ENCODE measurements around the gene EYA2. TPM values are rescaled to one million over a fixed set of nuclear protein-coding genes. Genes with fewer than 3 reads are reported as not detected.

Gene EYA2
- total and polyA plus RNA-seq, 2 of the 4 experiments (the other 2 are of a cell fraction) = 2.3 to 5.4 TPM

DNA sequence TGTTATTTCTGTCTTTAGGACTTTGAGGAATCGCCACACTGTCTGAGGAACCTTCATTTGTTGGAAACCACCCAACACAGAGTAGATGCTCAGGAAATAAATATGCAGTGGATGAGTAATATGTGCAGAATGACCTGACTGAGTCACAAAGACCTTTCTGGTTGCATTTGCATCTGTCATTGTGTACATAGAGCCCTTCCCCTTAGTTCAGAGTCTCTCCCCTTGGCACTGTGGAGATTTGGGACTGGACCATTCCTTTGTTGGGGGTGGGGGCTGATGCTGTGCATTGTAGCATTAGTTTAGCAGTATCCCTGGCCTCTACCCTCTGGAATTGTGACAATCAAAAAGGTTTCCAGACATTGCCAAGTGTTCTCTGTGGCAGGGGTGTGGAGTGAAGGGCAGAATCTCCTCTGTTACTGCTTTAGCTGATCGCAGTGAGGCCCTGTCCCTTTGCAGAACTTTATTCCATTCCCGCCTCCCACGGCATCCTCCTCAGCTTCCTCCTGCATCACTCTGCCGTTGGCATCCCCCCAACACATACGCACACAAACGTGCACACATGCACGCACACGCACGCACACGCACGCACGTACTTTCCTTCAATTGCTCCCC, 64.5 kb downstream of the EYA2 start:
- peaks cover 3% of the 10 kb centered on the region; the same call in 1 of the 2 replicates for H4K20me1 ChIP-seq (ENCODE audit: insufficient read depth, low read length)
- H3K23ac ChIP-seq (ENCODE audit: low read depth, low read length) = peak overlapping the region; percentile 80; the same call in 1 of the 2 replicates
- H2BK120ac ChIP-seq (ENCODE audit: low read depth, low read length) = peak overlapping the region; percentile 87
- H2AK9ac ChIP-seq (replicated peaks; ENCODE audit: low read depth, low read length, poor library complexity) = peak overlapping the region; percentile 91
- peak overlapping the region; percentile 12; the same call in 1 of the 2 replicates for H3K4me2 ChIP-seq (ENCODE audit: low read depth, low read length)
- peak overlapping the region; percentile 2 for H3K18ac ChIP-seq (ENCODE audit: low read depth, low read length)
- peak overlapping the region; percentile 92 for H2BK20ac ChIP-seq (ENCODE audit: low read depth, low read length)
- peak overlapping the region; percentile 27; the same call in 1 of the 2 replicates for H2AK5ac ChIP-seq (ENCODE audit: low read depth, low read length)
- dilution Hi-C loops (cut with HindIII; ENCODE audit: low sequenced_read_pairs, unreplicated experiment) (no loop called here), intact Hi-C loops (cut with micrococcal nuclease) (loop anchor here (1.0 to 10.0 kb wide), 2 partner anchors 12 to 166 kb away; no protein-coding TSS in a partner anchor), in situ Hi-C loops (cut with MboI; ENCODE audit: low sequenced_read_pairs) (no loop called here)
- DNase-seq = peak; percentile 99
- H2BK5ac ChIP-seq (ENCODE audit: low read depth, low read length, poor library complexity, severe bottlenecking) = peak overlapping the region; percentile 67
- ChIA-PET POLR2A (ENCODE audit: unreplicated experiment) (no interaction called here), CTCF (no interaction called here)
- peak overlapping the region; percentile 72 for H3K56ac ChIP-seq (ENCODE audit: extremely low read depth, insufficient read depth, low read length)
- no peak overlapping the region for H3K4me3 ChIP-seq (ENCODE audit: insufficient read depth, low read depth, low read length)
- H3K9me3 ChIP-seq (ENCODE audit: control insufficient read depth, insufficient read depth, low read length) = peaks cover 3% of the 10 kb centered on the region; the same call in 1 of the 2 replicates
- peak overlapping the region; percentile 80 for H3K4ac ChIP-seq (ENCODE audit: low read depth, low read length)
- H4K91ac ChIP-seq (ENCODE audit: insufficient read depth, low read depth, low read length) = peak overlapping the region; percentile 82
- H4K8ac ChIP-seq (ENCODE audit: low read depth in 2 of 2, low read length in 2 of 2) = peak overlapping the region; percentile 11 to 83; a peak in 3 of 4 replicates
- H4K5ac ChIP-seq (ENCODE audit: low read depth, low read length) = peak overlapping the region; percentile 3
- H3K36me3 ChIP-seq (ENCODE audit: control insufficient read depth, insufficient read depth, low read length) = no peaks in the 10 kb centered on the region
- no peaks in the 10 kb centered on the region for H3K27me3 ChIP-seq (ENCODE audit: control insufficient read depth, insufficient read depth, low read length)
- ATAC-seq (ENCODE audit: low read depth) = peak; percentile 86
- H2AFZ ChIP-seq (replicated peaks; ENCODE audit: low read length, poor library complexity) = peak overlapping the region; percentile 90
- BruUV-seq (replicated peaks) = no TSS peak
- H3K9ac ChIP-seq (ENCODE audit: low read depth, low read length) = no peak overlapping the region
- H3K14ac ChIP-seq (replicated peaks; ENCODE audit: low read depth, low read length) = peak overlapping the region; percentile 56
- H2BK15ac ChIP-seq (ENCODE audit: low read depth, low read length) = peak overlapping the region; percentile 58; the same call in 1 of the 3 replicates
- H3K79me1 ChIP-seq (ENCODE audit: low read depth in 1 of 2, low read length in 2 of 2) = peaks cover 3 to 22% of the 10 kb centered on the region in 2 experiments; a peak in 2 of 4 replicates
- WGBS, 2 experiments (ENCODE audit: extremely low coverage in 2 of 2, insufficient read length in 1 of 2) = 39% methylated on average over 9 of the region's 13 CpGs; no CpG with 5 or more reads in 1 of the 2 experiments
- H3K9me1 ChIP-seq (ENCODE audit: insufficient read depth, low read length) = peaks cover 10% of the 10 kb centered on the region
- H3K4me1 ChIP-seq (ENCODE audit: control insufficient read depth, insufficient read depth, low read length) = peaks cover 18% of the 10 kb centered on the region
- H3K27ac ChIP-seq (ENCODE audit: insufficient read depth, low read length) = peak overlapping the region; percentile 52
- TF ChIP-seq CEBPB (IDR thresholded peaks at IDR 0.05; ENCODE audit: low read depth, low read length) (peak; percentile 71), MAFK (IDR thresholded peaks at IDR 0.05; ENCODE audit: low read depth, low read length) (no peak), CHD1 (IDR thresholded peaks at IDR 0.05; ENCODE audit: low read depth, low read length) (peak; percentile 78; the same call in 1 of the 2 replicates), RFX5 (IDR thresholded peaks at IDR 0.05; ENCODE audit: low read depth, low read length) (no peak), NFE2L2 (IDR thresholded peaks at IDR 0.05; ENCODE audit: low read depth, low read length) (peak; percentile 77), RCOR1 (IDR thresholded peaks at IDR 0.05; ENCODE audit: insufficient replicate concordance, low read length) (peak; percentile 63), BHLHE40 (IDR thresholded peaks at IDR 0.05; ENCODE audit: low read depth, low read length) (peak; percentile 87; the same call in 1 of the 2 replicates), MAZ (IDR thresholded peaks at IDR 0.05; ENCODE audit: borderline replicate concordance, low read depth, low read length) (no peak), MXI1 (IDR thresholded peaks at IDR 0.05; ENCODE audit: borderline replicate concordance, low read depth, low read length) (0 out of 2 replicates have a peak, but pooled peaks have one; percentile 26), SMC3 (IDR thresholded peaks at IDR 0.05; ENCODE audit: low read depth, low read length) (no peak; the same call in 1 of the 2 replicates), FOS (IDR thresholded peaks at IDR 0.05; ENCODE audit: low read depth, low read length) (peak; percentile 96), POLR2A (IDR thresholded peaks at IDR 0.05; ENCODE audit: low read depth, low read length) (no peak), CTCF (conservative IDR thresholded peaks at IDR 0.05; ENCODE audit: low read depth, low read length) (no peak), RAD21 (IDR thresholded peaks at IDR 0.05; ENCODE audit: low read length) (no peak; the same call in none of the 2 replicates)
- TF ChIP-seq, protein P1, sequence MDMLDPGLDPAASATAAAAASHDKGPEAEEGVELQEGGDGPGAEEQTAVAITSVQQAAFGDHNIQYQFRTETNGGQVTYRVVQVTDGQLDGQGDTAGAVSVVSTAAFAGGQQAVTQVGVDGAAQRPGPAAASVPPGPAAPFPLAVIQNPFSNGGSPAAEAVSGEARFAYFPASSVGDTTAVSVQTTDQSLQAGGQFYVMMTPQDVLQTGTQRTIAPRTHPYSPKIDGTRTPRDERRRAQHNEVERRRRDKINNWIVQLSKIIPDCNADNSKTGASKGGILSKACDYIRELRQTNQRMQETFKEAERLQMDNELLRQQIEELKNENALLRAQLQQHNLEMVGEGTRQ (IDR thresholded peaks at IDR 0.05; ENCODE audit: low read depth, low read length) = no peak

Data from IMR-90 (cell line).